GM18502 (cell line): ENCODE results near the gene RND2.

Source experiments
- ATAC-seq: cut with Tn5 transposase; IDR thresholded peaks from one replicate; pipeline ENCODE4 v1.9.1; 2021; ENCODE audit warnings: mild to moderate bottlenecking; ENCODE audit not compliant: unreplicated experiment, poor library complexity

The RND2 gene

DNA sequence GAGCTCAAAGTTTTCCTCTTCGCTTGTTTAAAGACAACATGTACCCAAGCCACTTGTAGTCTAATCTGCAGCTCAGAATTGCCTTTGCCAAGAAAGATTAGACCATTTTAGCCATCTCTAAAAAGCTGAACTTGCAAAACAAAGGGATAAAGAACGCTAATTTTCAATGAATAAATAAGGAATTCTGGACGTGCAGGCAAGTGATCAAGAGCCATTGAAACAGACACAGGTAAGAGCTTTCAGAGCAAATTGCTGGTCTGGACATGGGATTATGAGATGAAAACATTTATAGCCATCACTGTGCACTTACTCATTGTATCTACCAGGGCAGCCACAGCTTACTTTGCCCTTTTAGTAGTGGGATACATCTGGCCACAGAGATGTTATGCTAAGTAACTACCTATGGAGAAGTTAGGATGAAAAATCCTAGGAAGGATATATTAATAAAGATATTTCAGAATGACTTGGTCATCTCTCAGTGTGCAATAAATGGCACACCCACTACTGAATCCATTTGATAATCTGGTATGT lies 44.4 kb downstream of the RND2 start:
- ATAC-seq: no peak

GRCh38 chr17:43070257-43070656 lies 45.2 kb downstream of the RND2 start:
- no peak for ATAC-seq

DNA sequence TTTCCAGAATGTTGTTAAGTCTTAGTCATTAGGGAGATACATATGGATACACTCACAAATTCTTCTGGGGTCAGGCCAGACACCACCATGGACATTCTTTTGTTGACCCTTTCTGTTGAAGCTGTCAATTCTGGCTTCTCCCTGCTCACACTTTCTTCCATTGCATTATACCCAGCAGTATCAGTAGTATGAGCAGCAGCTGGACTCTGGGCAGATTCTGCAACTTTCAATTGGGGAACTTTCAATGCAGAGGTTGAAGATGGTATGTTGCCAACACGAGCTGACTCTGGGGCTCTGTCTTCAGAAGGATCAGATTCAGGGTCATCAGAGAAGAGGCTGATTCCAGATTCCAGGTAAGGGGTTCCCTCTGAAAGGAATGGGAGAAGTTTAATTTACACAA lies 45.8 kb downstream of the RND2 start:
- no peak for ATAC-seq

DNA sequence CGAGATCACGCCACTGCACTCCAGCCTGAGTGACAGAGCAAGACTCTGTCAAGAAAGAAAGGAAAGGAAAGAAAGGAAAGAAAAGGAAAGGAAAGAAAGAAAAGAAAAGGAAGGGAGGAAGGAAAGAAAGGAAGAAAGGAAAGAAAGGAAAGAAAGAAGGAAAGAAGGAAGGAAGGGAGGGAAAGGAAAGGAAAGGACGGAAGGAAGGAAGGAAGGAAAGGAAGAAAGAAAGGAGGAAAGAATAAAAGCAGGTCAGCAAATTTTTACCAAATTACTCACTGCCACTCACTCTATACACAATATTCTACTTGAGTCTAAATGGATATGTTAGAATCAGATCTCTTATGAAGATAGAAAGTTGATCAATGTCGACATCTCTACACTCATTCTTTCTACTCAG lies 49.8 kb downstream of the RND2 start:
- ATAC-seq: no peak

DNA sequence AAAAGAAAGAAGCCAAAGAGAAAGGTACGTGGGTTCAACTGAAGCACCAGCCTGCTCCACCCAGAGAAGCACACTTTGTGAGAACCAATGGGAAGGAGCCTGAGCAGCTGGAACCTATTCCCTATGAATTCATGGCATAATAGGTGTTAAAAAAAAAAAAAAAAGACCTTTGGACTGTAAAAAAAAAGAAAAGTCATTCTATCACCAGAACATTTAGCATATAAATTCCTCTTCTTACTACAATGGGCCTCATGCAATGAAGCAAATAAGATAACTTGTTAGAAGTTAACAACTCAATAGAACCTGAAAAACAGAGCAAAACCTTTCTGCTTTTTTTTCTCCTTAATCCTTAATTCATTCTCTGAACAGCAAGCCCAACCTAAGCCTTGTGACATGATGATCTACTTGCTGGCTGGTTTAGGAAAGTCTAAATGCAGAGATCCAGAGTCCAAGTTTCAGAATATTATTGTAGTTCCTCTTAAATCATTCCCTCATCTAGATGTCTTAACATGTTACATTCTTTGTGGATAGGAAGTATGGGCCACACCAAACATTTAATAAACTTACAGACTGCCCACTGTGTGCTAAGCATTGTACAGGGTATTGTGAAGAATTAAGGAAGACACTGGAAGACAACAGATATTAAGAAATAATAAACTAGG lies 54.7 kb downstream of the RND2 start:
- ATAC-seq: no peak
